K562 (cell line): ENCODE data around the gene SCAMP2. TPM values are rescaled to one million over a fixed set of nuclear protein-coding genes. Genes with fewer than 3 reads are reported as not detected.

Source experiments
- ATAC-seq: fragments of 200-7000 bp; cut with Tn5 transposase; 3 replicates; pipeline ENCODE4 v1.9.1; 2020; ENCODE audit warnings: moderate library complexity
- BruUV-seq: library from RNA; stranded (reverse); fragments of 400-500 nt; replicated peaks from 2 replicates; lab custom pipeline; 2021; lab: Mats Ljungman, UMichigan
- CTCF ChIA-PET: fragments of 300-600 bp; formaldehyde crosslinking; extraction: SDS; loops from one replicate; lab custom pipeline; 2021; ENCODE audit warnings: low intra/inter-chr PET ratio; lab: Yijun Ruan, JAX
- POLR2A ChIA-PET: fragments of 300-600, 350-650 bp; sonication (Branson Sonifier 250); formaldehyde crosslinking; extraction: SDS; loops from one replicate; lab custom pipeline; 2021; ENCODE audit warnings: antibody characterized with exemption, inconsistent platforms; lab: Yijun Ruan, JAX
- DNase-seq, 4 experiments: peaks; one replicate each; pipeline versions ENCODE4 v3.0.0 to v3.0.0-alpha.2; 2011 to 2018; ENCODE audit warnings: low spot score in 3 of 4, mixed read lengths in 3 of 4; ENCODE audit errors: extremely low read depth in 1 of 4
- FAIRE-seq: peaks from 2 replicates; lab custom pipeline; 2011; peaks lifted over from hg19 to GRCh38; lab: Jason Lieb, UNC
- H2AFZ ChIP-seq: 2 replicates; pipeline ENCODE4 v1.6.0; 2011; ENCODE audit warnings: low read depth, low read length, control low read depth, inconsistent platforms
- H3K27ac ChIP-seq: fragments of 200-600 bp; 3 replicates; pipeline ENCODE4 v1.8.0; 2011; ENCODE audit warnings: low read depth, mild to moderate bottlenecking, control low read depth, inconsistent platforms, low read length, moderate library complexity, mixed read lengths; ENCODE audit errors: extremely low read depth
- H3K27me3 ChIP-seq, 2 experiments: fragments of 300-600 bp in 1 of 2; 2 replicates in 1 of 2; 3 replicates in 1 of 2; pipeline versions ENCODE4 v1.6.0 to v1.8.0; 2011; ENCODE audit warnings: inconsistent platforms in 2 of 2, low read length in 2 of 2, mild to moderate bottlenecking in 1 of 2, mixed read lengths in 1 of 2, moderate library complexity in 1 of 2; ENCODE audit not compliant: control insufficient read depth in 2 of 2, insufficient read depth in 2 of 2
- H3K36me3 ChIP-seq: fragments of 300-600 bp; 3 replicates; pipeline ENCODE4 v1.8.0; 2011; ENCODE audit warnings: mild to moderate bottlenecking, low read length, inconsistent platforms; ENCODE audit not compliant: control insufficient read depth, insufficient read depth
- H3K4me1 ChIP-seq, 2 experiments: fragments of 200-600 bp in 1 of 2; replicated peaks in 1 of 2; 2 replicates in 1 of 2; 3 replicates in 1 of 2; pipeline versions ENCODE4 v1.5.1 to v1.8.0; 2011; ENCODE audit warnings: inconsistent platforms in 2 of 2, low read length in 2 of 2, mild to moderate bottlenecking in 1 of 2, mixed read lengths in 1 of 2, moderate library complexity in 1 of 2; ENCODE audit not compliant: control insufficient read depth in 2 of 2, insufficient read depth in 2 of 2
- H3K4me2 ChIP-seq: 2 replicates; pipeline ENCODE4 v1.6.1; 2011; ENCODE audit warnings: low read length, control low read depth, inconsistent platforms, mixed read lengths; ENCODE audit not compliant: insufficient read depth
- H3K4me3 ChIP-seq: fragments of 200-600 bp; sonication (generic), shearing (Covaris generic); 2 replicates; pipeline ENCODE4 v1.5.1; 2016; ENCODE audit warnings: control low read depth, inconsistent platforms
- H3K79me2 ChIP-seq: fragments of 200-600 bp; 3 replicates; pipeline ENCODE4 v1.8.0; 2011; ENCODE audit warnings: low read length, inconsistent platforms; ENCODE audit not compliant: control insufficient read depth, insufficient read depth
- H3K9ac ChIP-seq, 2 experiments: 2 replicates each; pipeline versions ENCODE4 v1.6.0 to v1.6.1; 2011; ENCODE audit warnings: low read depth in 2 of 2, low read length in 2 of 2, control low read depth in 1 of 2, inconsistent platforms in 1 of 2, mild to moderate bottlenecking in 1 of 2, mixed read lengths in 1 of 2; ENCODE audit not compliant: insufficient read depth in 1 of 2
- H3K9me1 ChIP-seq: one replicate; pipeline ENCODE4 v1.6.0; 2011; ENCODE audit warnings: inconsistent platforms, mild to moderate bottlenecking, low read length, moderate library complexity; ENCODE audit not compliant: control insufficient read depth, insufficient read depth
- H3K9me3 ChIP-seq: replicated peaks from 2 replicates; pipeline ENCODE4 v1.5.1; 2011; ENCODE audit warnings: low read depth, low read length, inconsistent platforms; ENCODE audit not compliant: control insufficient read depth, insufficient read depth
- H4K20me1 ChIP-seq: replicated peaks from 2 replicates; pipeline ENCODE4 v1.6.1; 2011; ENCODE audit warnings: low read length, inconsistent platforms, mixed read lengths; ENCODE audit not compliant: control insufficient read depth, insufficient read depth
- ARID1B ChIP-seq: fragments of 450-650 bp; IDR thresholded peaks from 2 replicates; pipeline ENCODE4 v1.6.1; 2016; ENCODE audit warnings: antibody characterized with exemption, mild to moderate bottlenecking, inconsistent platforms
- BACH1 ChIP-seq: fragments of 200-800 bp; sonication (Bioruptor generic); IDR thresholded peaks from 2 replicates; pipeline ENCODE4 v1.6.1; 2016; ENCODE audit warnings: missing genetic modification characterization, missing compliant biosample characterization
- EP400 ChIP-seq: fragments of 450-650 bp; IDR thresholded peaks from 2 replicates; pipeline ENCODE4 v1.6.1; 2017; ENCODE audit warnings: antibody characterized with exemption, mild to moderate bottlenecking, moderate library complexity
- FOXA3 ChIP-seq, 2 experiments: fragments of 450-650 bp in 1 of 2; sonication (generic) in 1 of 2; formaldehyde crosslinking; IDR thresholded peaks in 1 of 2; conservative IDR thresholded peaks in 1 of 2; 2 replicates each; pipeline versions ENCODE4 v1.4.0 to v1.8.0; 2020 to 2022; ENCODE audit warnings: mild to moderate bottlenecking in 2 of 2, missing genetic modification reagents in 1 of 2
- FOXO4 ChIP-seq: fragments of 450-650 bp; formaldehyde crosslinking; IDR thresholded peaks from 2 replicates; pipeline ENCODE4 v1.4.0; 2020; ENCODE audit warnings: mild to moderate bottlenecking, moderate library complexity
- FUS ChIP-seq: fragments of 200-400 bp; formaldehyde crosslinking; optimal IDR thresholded peaks from 2 replicates; pipeline ENCODE3; 2017; ENCODE audit warnings: low read depth, low read length
- SETDB1 ChIP-seq: IDR thresholded peaks from one replicate; pipeline ENCODE4 v1.6.1; 2012; ENCODE audit warnings: low read length, control low read depth, inconsistent platforms
- SMARCE1 ChIP-seq: fragments of 450-650 bp; IDR thresholded peaks from 2 replicates; pipeline ENCODE4 v1.7.1; 2016; ENCODE audit warnings: mild to moderate bottlenecking
- TFAP4 ChIP-seq: sonication (generic); formaldehyde crosslinking; IDR thresholded peaks from 2 replicates; pipeline ENCODE4 v1.8.0; 2022; ENCODE audit warnings: missing genetic modification reagents, mild to moderate bottlenecking, moderate library complexity, borderline replicate concordance
- THAP12 ChIP-seq: fragments of 250-450 bp; sonication (Bioruptor Pico); IDR thresholded peaks from 2 replicates; pipeline ENCODE4 v1.9.0; 2021; ENCODE audit warnings: mild to moderate bottlenecking, inconsistent platforms
- ZNF282 ChIP-seq: sonication (generic); formaldehyde crosslinking; IDR thresholded peaks from 2 replicates; pipeline ENCODE4 v1.8.1; 2023; ENCODE audit warnings: missing genetic modification reagents
- ZNF311 ChIP-seq: fragments of 250-450 bp; sonication (Bioruptor Pico); IDR thresholded peaks from 2 replicates; pipeline ENCODE4 v1.4.0; 2020; ENCODE audit warnings: mild to moderate bottlenecking, moderate library complexity
- WGBS: fragments of 100-300 bp; shearing (Covaris generic); methylation state at CpG from one replicate; pipeline ENCODE4 v1.1.6; 2016; ENCODE audit warnings: low coverage, mixed read lengths; ENCODE audit not compliant: insufficient coverage; ENCODE audit errors: missing lambda C conversion rate; 5-methylcytosine and 5-hydroxymethylcytosine counted together
- in situ Hi-C: fragments of 300-500 bp; cut with MboI; formaldehyde crosslinking; loops from 4 replicates; pipeline ENCODE4 v1.15.0; 2018; ENCODE audit warnings: inconsistent platforms, mixed read lengths
- intact Hi-C: fragments of 100-400 bp; cut with micrococcal nuclease; formaldehyde crosslinking; loops from 2 replicates; pipeline ENCODE4 v1.14.2; 2022
- polyA plus RNA-seq, 8 experiments: library from polyadenylated mRNA; depleted of rRNA in 4 of 8; stranded (reverse) in 5 of 8; unstranded in 3 of 8; fragments of >200 nt; fragmentation: Nextera tagmentation in 2 of 8; fragmentation: Illumina TruSeq in 1 of 8; extraction: Ambion mirVana in 2 of 8; extraction: Trizol in 1 of 8; gene quantifications; 2 replicates each; pipeline versions ENCODE4 v1.2.1 to v1.2.3, GENCODE V29; 2011 to 2014; ENCODE audit warnings: inconsistent platforms in 1 of 8, missing spikeins in 1 of 8
- total RNA-seq, 7 experiments: library from RNA; depleted of rRNA in 6 of 7; stranded (reverse); fragments of >200 nt in 6 of 7; fragmentation: Illumina TruSeq in 2 of 7; extraction: Trizol in 2 of 7; gene quantifications; 2 replicates each; pipeline versions ENCODE4 v1.2.1 to v1.2.3, GENCODE V29; 2011 to 2021; ENCODE audit warnings: low replicate concordance in 1 of 7

Gene SCAMP2
- total and polyA plus RNA-seq, 9 of the 15 experiments (the other 6 are each of a cell fraction or from before 2014, with no cell fraction given), result 5.9 to 61.1 (median 20.1) TPM

GRCh38 chr15:74854453-74855022 is 18.6 kb downstream of the SCAMP2 start:
- POLR2A ChIA-PET, result interaction anchor here (1.8 kb wide), 1 partner anchor 16 kb away, joined by 6 read pairs; no protein-coding TSS in a partner anchor
- intact Hi-C loops, result no loop called here
- FAIRE-seq, result no peak

GRCh38 chr15:74851960-74852359 is 21.2 kb downstream of the SCAMP2 start:
- ChIA-PET POLR2A (no interaction called here), CTCF (no interaction called here)
- Histone ChIP-seq H3K4me2 (no peak overlapping the region), H3K9me3 (no peaks in the 10 kb centered on the region), H3K9me1 (peaks cover 3% of the 10 kb centered on the region), H3K27me3 (no peaks in the 10 kb centered on the region), H3K36me3 (peaks cover 67% of the 10 kb centered on the region), H3K79me2 (peaks cover 4% of the 10 kb centered on the region; the same call in 1 of the 3 replicates), H3K4me1 (peaks cover 0 to 1% of the 10 kb centered on the region in 2 experiments; a peak in 4 of 5 replicates), H3K27ac (no peak overlapping the region), H4K20me1 (peaks cover 2% of the 10 kb centered on the region), H3K4me3 (no peak overlapping the region), H3K9ac (no peak overlapping the region), H2AFZ (no peak overlapping the region)
- FAIRE-seq (no peak), DNase-seq (no peak), ATAC-seq (no peak)
- intact Hi-C loops, result no loop called here
- WGBS, result 94% methylated on average over 5 of the region's 7 CpGs
- in situ Hi-C loops, result no loop called here
- BruUV-seq, result no TSS peak
- no peak for TF ChIP-seq ARID1B
- TF ChIP-seq BACH1 (tag), result no peak
- no peak for TF ChIP-seq ZNF282 (CRISPR knock-in tag)
- TF ChIP-seq ZNF311 (CRISPR knock-in tag), result no peak
- TF ChIP-seq TFAP4 (CRISPR knock-in tag), result no peak
- no peak for TF ChIP-seq FUS
- TF ChIP-seq EP400, result no peak
- no peak for TF ChIP-seq SMARCE1
- TF ChIP-seq FOXO4 (CRISPR knock-in tag), result no peak
- no peak for TF ChIP-seq SETDB1
- no peak for TF ChIP-seq THAP12 (CRISPR knock-in tag)

More at GRCh38 chr15:74854453-74855022, 18.6 kb downstream of the SCAMP2 start:
- Histone ChIP-seq H3K9me3 (no peaks in the 10 kb centered on the region), H3K4me2 (no peak overlapping the region), H3K27me3 (no peaks in the 10 kb centered on the region), H3K27ac (no peak overlapping the region), H3K79me2 (peaks cover 9% of the 10 kb centered on the region; the same call in 1 of the 3 replicates), H4K20me1 (peaks cover 13% of the 10 kb centered on the region), H3K36me3 (peaks cover 58% of the 10 kb centered on the region), H3K4me3 (no peak overlapping the region), H2AFZ (no peak overlapping the region), H3K4me1 (peaks cover 8 to 9% of the 10 kb centered on the region in 2 experiments; a peak in 4 of 5 replicates)
- CTCF ChIA-PET, result no interaction called here
- ATAC-seq, result no peak
- BruUV-seq, result no TSS peak
- no peak for TF ChIP-seq FOXA3 (CRISPR knock-in tag; conservative IDR thresholded peaks at IDR 0.05 in 1 of 2, IDR thresholded peaks at IDR 0.05 in 1 of 2)
- TF ChIP-seq, all 486 proteins: peak for 0
- no peak for DNase-seq
- Histone ChIP-seq H3K9me1 (no peaks in the 10 kb centered on the region), H3K9ac (peak overlapping the region in 1 of 2 experiments; percentile 43; a peak in 1 of 4 replicates)
- in situ Hi-C loops, result no loop called here
- 95% methylated on average over 11 of the region's 13 CpGs for WGBS
